ENCODE data around the gene SORCS2.

DNA sequence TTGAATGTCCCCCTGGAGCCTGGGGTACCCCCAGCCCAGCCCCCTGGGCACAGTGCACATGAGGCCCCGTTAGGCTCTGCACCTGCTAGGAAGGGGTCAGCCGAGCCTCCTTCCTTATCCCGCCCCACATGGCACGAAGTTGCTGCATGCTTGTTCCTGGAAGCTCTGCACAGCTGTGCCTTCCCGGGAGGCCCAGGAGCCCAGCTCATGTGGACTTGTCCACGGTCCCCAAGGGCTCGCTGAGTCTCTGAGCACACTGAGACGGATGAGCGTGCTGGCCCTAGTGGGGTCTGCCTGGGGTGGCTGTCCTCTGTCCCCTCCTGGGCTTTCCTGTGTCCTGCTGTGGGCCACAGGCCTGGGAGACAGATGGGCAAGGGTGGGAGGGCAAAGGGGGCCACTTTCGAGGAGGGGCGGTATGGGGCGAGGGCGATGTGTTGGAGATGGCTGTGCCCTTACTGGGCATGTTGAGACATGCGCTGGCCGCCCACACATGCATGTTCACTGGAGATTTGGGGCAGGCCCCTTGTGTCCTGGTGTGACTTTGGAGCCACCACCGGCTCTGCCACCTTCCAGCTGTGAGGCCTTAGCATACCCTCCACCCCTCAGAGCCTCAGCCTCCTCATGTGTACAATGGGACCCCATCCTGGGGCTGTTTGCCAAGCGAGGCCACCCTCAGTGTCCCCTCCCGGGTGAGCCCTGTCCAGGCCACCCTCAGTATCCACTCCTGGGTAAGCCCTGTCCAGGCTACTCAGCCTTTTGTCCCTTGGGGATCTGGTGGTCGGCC, 509.7 kb downstream of the SORCS2 start:
- TF ChIP-seq, protein P1, sequence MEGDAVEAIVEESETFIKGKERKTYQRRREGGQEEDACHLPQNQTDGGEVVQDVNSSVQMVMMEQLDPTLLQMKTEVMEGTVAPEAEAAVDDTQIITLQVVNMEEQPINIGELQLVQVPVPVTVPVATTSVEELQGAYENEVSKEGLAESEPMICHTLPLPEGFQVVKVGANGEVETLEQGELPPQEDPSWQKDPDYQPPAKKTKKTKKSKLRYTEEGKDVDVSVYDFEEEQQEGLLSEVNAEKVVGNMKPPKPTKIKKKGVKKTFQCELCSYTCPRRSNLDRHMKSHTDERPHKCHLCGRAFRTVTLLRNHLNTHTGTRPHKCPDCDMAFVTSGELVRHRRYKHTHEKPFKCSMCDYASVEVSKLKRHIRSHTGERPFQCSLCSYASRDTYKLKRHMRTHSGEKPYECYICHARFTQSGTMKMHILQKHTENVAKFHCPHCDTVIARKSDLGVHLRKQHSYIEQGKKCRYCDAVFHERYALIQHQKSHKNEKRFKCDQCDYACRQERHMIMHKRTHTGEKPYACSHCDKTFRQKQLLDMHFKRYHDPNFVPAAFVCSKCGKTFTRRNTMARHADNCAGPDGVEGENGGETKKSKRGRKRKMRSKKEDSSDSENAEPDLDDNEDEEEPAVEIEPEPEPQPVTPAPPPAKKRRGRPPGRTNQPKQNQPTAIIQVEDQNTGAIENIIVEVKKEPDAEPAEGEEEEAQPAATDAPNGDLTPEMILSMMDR (IDR thresholded peaks at IDR 0.05; ENCODE audit: low read depth, low read length, poor library complexity, severe bottlenecking), result no peak
- no peak for TF ChIP-seq EZH2phosphoT487 (IDR thresholded peaks at IDR 0.05; ENCODE audit: borderline replicate concordance, low read length)

Data from DOHH2 (cell line).